GF-D8 (cell line): Measurements from ENCODE around the gene ITIH6.

Experiments used
- DNase-seq: peaks from one replicate; lab custom pipeline; 2025; lab: John Stamatoyannopoulos, UW

ITIH6 gene

GRCh38 chrX:54711735-54712134, 86.3 kb downstream of the ITIH6 start:
- DNase-seq, result no peak

DNA sequence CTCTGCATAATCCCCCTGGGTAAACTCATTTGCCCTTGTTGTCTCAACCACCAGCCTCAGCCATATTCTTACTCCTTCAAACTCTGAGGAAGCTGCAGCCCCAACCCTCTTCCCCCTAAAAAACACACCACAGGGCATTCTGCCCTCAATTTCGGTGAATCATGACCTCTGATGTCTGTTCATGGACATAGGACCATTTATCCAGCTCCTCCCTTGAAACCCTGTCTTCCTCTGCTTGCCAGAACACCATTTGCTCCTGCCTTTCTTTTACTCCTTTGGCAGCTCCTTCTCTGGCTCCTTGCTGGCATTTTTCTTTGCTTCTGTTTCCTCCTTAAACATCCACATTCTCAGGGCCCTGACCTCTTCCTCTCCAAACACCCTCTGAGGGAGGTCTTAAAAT, 87.1 kb downstream of the ITIH6 start:
- DNase-seq, result no peak

- no peak for DNase-seq
Observed at GRCh38 chrX:54708404-54708803, 89.7 kb downstream of the ITIH6 start.
